Measurements from ENCODE around the gene MYO16.

The MYO16 gene

GRCh38 chr13:109113427-109113826, 484.0 kb downstream of the MYO16 start:
- Histone ChIP-seq H3K36me3 (ENCODE audit: control insufficient read depth in 2 of 2, insufficient read depth in 2 of 2, low read length in 2 of 2) (no peaks in the 10 kb centered on the region), H3K9ac (ENCODE audit: low read depth in 1 of 2, low read length in 2 of 2) (no peak overlapping the region), H3K27me3 (ENCODE audit: control insufficient read depth in 2 of 2, insufficient read depth in 2 of 2, low read length in 2 of 2) (no peaks in the 10 kb centered on the region), H3K4me3 (ENCODE audit: low read length in 2 of 2) (no peak overlapping the region), H3K4me1 (ENCODE audit: control insufficient read depth in 2 of 2, insufficient read depth in 2 of 2, low read length in 2 of 2) (no peaks in the 10 kb centered on the region), H3K9me3 (ENCODE audit: control insufficient read depth in 2 of 2, low read length in 2 of 2) (no peaks in the 10 kb centered on the region), H3K27ac (ENCODE audit: low read depth in 2 of 2, low read length in 2 of 2) (no peak overlapping the region)

DNA sequence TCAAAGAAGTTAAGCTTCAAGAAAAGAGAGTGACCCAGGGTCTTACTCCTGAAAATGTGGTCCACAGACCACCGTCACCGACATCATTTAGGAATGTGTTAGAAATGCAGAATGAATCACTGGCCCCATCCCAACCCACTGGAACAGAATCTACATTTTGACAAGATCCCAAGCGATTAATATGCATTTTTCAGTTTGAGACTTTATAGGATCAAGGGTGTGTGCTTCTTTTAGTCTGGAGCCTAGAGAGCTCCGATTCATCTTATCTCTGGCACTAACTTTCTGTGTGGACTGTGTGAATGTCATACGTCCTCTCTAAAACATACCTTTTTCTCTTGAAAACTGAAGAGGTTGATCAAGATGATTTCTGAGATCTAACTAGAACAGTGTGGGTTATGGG, 484.8 kb downstream of the MYO16 start:
- H3K4me1 ChIP-seq (ENCODE audit: control insufficient read depth in 2 of 2, insufficient read depth in 2 of 2, low read length in 2 of 2): no peaks in the 10 kb centered on the region
- H3K27me3 ChIP-seq (ENCODE audit: control insufficient read depth in 2 of 2, insufficient read depth in 2 of 2, low read length in 2 of 2): no peaks in the 10 kb centered on the region
- no peaks in the 10 kb centered on the region for H3K36me3 ChIP-seq (ENCODE audit: control insufficient read depth in 2 of 2, insufficient read depth in 2 of 2, low read length in 2 of 2)
- H3K27ac ChIP-seq (ENCODE audit: low read depth in 2 of 2, low read length in 2 of 2): no peak overlapping the region
- no peaks in the 10 kb centered on the region for H3K9me3 ChIP-seq (ENCODE audit: control insufficient read depth in 2 of 2, low read length in 2 of 2)
- H3K4me3 ChIP-seq (ENCODE audit: low read length in 2 of 2): no peak overlapping the region
- no peak overlapping the region for H3K9ac ChIP-seq (ENCODE audit: low read depth in 1 of 2, low read length in 2 of 2)

- H3K4me3 ChIP-seq (ENCODE audit: low read length in 2 of 2): no peak overlapping the region
- H3K27ac ChIP-seq (ENCODE audit: low read depth in 2 of 2, low read length in 2 of 2): no peak overlapping the region
- H3K4me1 ChIP-seq (ENCODE audit: control insufficient read depth in 2 of 2, insufficient read depth in 2 of 2, low read length in 2 of 2): no peaks in the 10 kb centered on the region
- no peaks in the 10 kb centered on the region for H3K36me3 ChIP-seq (ENCODE audit: control insufficient read depth in 2 of 2, insufficient read depth in 2 of 2, low read length in 2 of 2)
- no peaks in the 10 kb centered on the region for H3K27me3 ChIP-seq (ENCODE audit: control insufficient read depth in 2 of 2, insufficient read depth in 2 of 2, low read length in 2 of 2)
- H3K9me3 ChIP-seq (ENCODE audit: control insufficient read depth in 2 of 2, low read length in 2 of 2): no peaks in the 10 kb centered on the region
- no peak overlapping the region for H3K9ac ChIP-seq (ENCODE audit: low read depth in 1 of 2, low read length in 2 of 2)
Measured at GRCh38 chr13:109114991-109115390, 485.6 kb downstream of the MYO16 start.

- Histone ChIP-seq H3K27ac (ENCODE audit: low read depth in 2 of 2, low read length in 2 of 2) (no peak overlapping the region), H3K9ac (ENCODE audit: low read depth in 1 of 2, low read length in 2 of 2) (no peak overlapping the region), H3K4me1 (ENCODE audit: control insufficient read depth in 2 of 2, insufficient read depth in 2 of 2, low read length in 2 of 2) (no peaks in the 10 kb centered on the region), H3K36me3 (ENCODE audit: control insufficient read depth in 2 of 2, insufficient read depth in 2 of 2, low read length in 2 of 2) (no peaks in the 10 kb centered on the region), H3K27me3 (ENCODE audit: control insufficient read depth in 2 of 2, insufficient read depth in 2 of 2, low read length in 2 of 2) (no peaks in the 10 kb centered on the region), H3K4me3 (ENCODE audit: low read length in 2 of 2) (no peak overlapping the region), H3K9me3 (ENCODE audit: control insufficient read depth in 2 of 2, low read length in 2 of 2) (no peaks in the 10 kb centered on the region)
Measured at GRCh38 chr13:109118521-109118920, 489.1 kb downstream of the MYO16 start.

- H3K9ac ChIP-seq (ENCODE audit: low read depth in 1 of 2, low read length in 2 of 2): no peak overlapping the region
- no peak overlapping the region for H3K4me3 ChIP-seq (ENCODE audit: low read length in 2 of 2)
- H3K27me3 ChIP-seq (ENCODE audit: control insufficient read depth in 2 of 2, insufficient read depth in 2 of 2, low read length in 2 of 2): no peaks in the 10 kb centered on the region
- no peaks in the 10 kb centered on the region for H3K36me3 ChIP-seq (ENCODE audit: control insufficient read depth in 2 of 2, insufficient read depth in 2 of 2, low read length in 2 of 2)
- H3K4me1 ChIP-seq (ENCODE audit: control insufficient read depth in 2 of 2, insufficient read depth in 2 of 2, low read length in 2 of 2): no peaks in the 10 kb centered on the region
- no peak overlapping the region for H3K27ac ChIP-seq (ENCODE audit: low read depth in 2 of 2, low read length in 2 of 2)
- H3K9me3 ChIP-seq (ENCODE audit: control insufficient read depth in 2 of 2, low read length in 2 of 2): no peaks in the 10 kb centered on the region
Measured at GRCh38 chr13:109119896-109120295, 490.5 kb downstream of the MYO16 start.

- H3K4me3 ChIP-seq (ENCODE audit: low read length in 2 of 2): no peak overlapping the region
- H3K36me3 ChIP-seq (ENCODE audit: control insufficient read depth in 2 of 2, insufficient read depth in 2 of 2, low read length in 2 of 2): no peaks in the 10 kb centered on the region
Measured at GRCh38 chr13:109121826-109122225, 492.4 kb downstream of the MYO16 start.

GRCh38 chr13:109123971-109124370, 494.6 kb downstream of the MYO16 start:
- Histone ChIP-seq H3K9me3 (ENCODE audit: control insufficient read depth in 2 of 2, low read length in 2 of 2) (no peaks in the 10 kb centered on the region), H3K27me3 (ENCODE audit: control insufficient read depth in 2 of 2, insufficient read depth in 2 of 2, low read length in 2 of 2) (no peaks in the 10 kb centered on the region), H3K9ac (ENCODE audit: low read depth in 1 of 2, low read length in 2 of 2) (no peak overlapping the region), H3K4me1 (ENCODE audit: control insufficient read depth in 2 of 2, insufficient read depth in 2 of 2, low read length in 2 of 2) (no peaks in the 10 kb centered on the region), H3K36me3 (ENCODE audit: control insufficient read depth in 2 of 2, insufficient read depth in 2 of 2, low read length in 2 of 2) (no peaks in the 10 kb centered on the region), H3K4me3 (ENCODE audit: low read length in 2 of 2) (no peak overlapping the region), H3K27ac (ENCODE audit: low read depth in 2 of 2, low read length in 2 of 2) (no peak overlapping the region)

More at GRCh38 chr13:109121826-109122225, 492.4 kb downstream of the MYO16 start:
- Histone ChIP-seq H3K9me3 (ENCODE audit: control insufficient read depth in 2 of 2, low read length in 2 of 2) (no peaks in the 10 kb centered on the region), H3K9ac (ENCODE audit: low read depth in 1 of 2, low read length in 2 of 2) (no peak overlapping the region), H3K27me3 (ENCODE audit: control insufficient read depth in 2 of 2, insufficient read depth in 2 of 2, low read length in 2 of 2) (no peaks in the 10 kb centered on the region), H3K4me1 (ENCODE audit: control insufficient read depth in 2 of 2, insufficient read depth in 2 of 2, low read length in 2 of 2) (no peaks in the 10 kb centered on the region), H3K27ac (ENCODE audit: low read depth in 2 of 2, low read length in 2 of 2) (no peak overlapping the region)

DNA sequence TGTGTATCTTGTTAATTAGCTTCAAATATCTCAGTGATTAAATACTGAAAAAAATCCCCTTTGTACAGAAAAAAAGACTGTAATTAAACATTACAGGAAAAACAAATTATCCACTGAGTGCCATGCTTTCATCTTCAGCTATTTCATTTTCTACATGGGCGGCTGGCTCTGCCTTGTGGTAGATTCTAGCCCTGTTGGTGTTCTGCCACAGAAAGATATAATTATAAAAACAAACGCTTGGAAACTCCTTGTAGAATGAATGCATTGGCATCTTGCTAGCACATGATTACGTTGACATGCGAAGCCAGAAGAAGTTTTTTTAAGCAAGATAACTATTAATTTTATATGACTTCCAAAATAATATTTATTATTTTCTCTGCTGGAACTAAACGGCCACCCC, 496.8 kb downstream of the MYO16 start:
- H3K36me3 ChIP-seq (ENCODE audit: control insufficient read depth in 2 of 2, insufficient read depth in 2 of 2, low read length in 2 of 2): no peaks in the 10 kb centered on the region
- no peak overlapping the region for H3K27ac ChIP-seq (ENCODE audit: low read depth in 2 of 2, low read length in 2 of 2)
- no peak overlapping the region for H3K9ac ChIP-seq (ENCODE audit: low read depth in 1 of 2, low read length in 2 of 2)
- no peaks in the 10 kb centered on the region for H3K9me3 ChIP-seq (ENCODE audit: control insufficient read depth in 2 of 2, low read length in 2 of 2)
- no peaks in the 10 kb centered on the region for H3K4me1 ChIP-seq (ENCODE audit: control insufficient read depth in 2 of 2, insufficient read depth in 2 of 2, low read length in 2 of 2)
- no peaks in the 10 kb centered on the region for H3K27me3 ChIP-seq (ENCODE audit: control insufficient read depth in 2 of 2, insufficient read depth in 2 of 2, low read length in 2 of 2)
- no peak overlapping the region for H3K4me3 ChIP-seq (ENCODE audit: low read length in 2 of 2)

- Histone ChIP-seq H3K4me1 (ENCODE audit: control insufficient read depth in 2 of 2, insufficient read depth in 2 of 2, low read length in 2 of 2) (no peaks in the 10 kb centered on the region), H3K4me3 (ENCODE audit: low read length in 2 of 2) (no peak overlapping the region), H3K9ac (ENCODE audit: low read depth in 1 of 2, low read length in 2 of 2) (no peak overlapping the region), H3K36me3 (ENCODE audit: control insufficient read depth in 2 of 2, insufficient read depth in 2 of 2, low read length in 2 of 2) (no peaks in the 10 kb centered on the region), H3K27me3 (ENCODE audit: control insufficient read depth in 2 of 2, insufficient read depth in 2 of 2, low read length in 2 of 2) (no peaks in the 10 kb centered on the region), H3K27ac (ENCODE audit: low read depth in 2 of 2, low read length in 2 of 2) (no peak overlapping the region), H3K9me3 (ENCODE audit: control insufficient read depth in 2 of 2, low read length in 2 of 2) (no peaks in the 10 kb centered on the region)
Measured at GRCh38 chr13:109126891-109127641, 497.7 kb downstream of the MYO16 start.

DNA sequence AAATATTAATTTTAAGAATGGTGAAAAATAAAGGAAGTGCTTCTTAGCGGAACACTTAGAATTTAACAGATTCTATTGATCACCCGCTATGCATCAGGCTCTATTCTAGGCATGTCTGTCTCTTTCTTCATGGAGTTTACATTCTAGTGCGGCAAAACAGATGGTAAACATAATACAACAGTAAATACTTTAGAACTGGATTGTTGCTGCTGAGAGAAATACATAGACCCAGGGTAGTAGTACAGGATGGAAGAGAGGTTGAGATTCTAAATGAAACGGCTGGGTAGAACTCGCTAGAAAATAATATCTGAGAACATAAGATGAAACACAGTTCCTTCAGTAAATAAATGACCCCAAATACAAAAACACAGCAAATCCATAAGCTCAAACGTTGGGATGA, 498.7 kb downstream of the MYO16 start:
- Histone ChIP-seq H3K4me1 (ENCODE audit: control insufficient read depth in 2 of 2, insufficient read depth in 2 of 2, low read length in 2 of 2) (no peaks in the 10 kb centered on the region), H3K27me3 (ENCODE audit: control insufficient read depth in 2 of 2, insufficient read depth in 2 of 2, low read length in 2 of 2) (no peaks in the 10 kb centered on the region), H3K27ac (ENCODE audit: low read depth in 2 of 2, low read length in 2 of 2) (no peak overlapping the region), H3K4me3 (ENCODE audit: low read length in 2 of 2) (no peak overlapping the region), H3K9ac (ENCODE audit: low read depth in 1 of 2, low read length in 2 of 2) (no peak overlapping the region), H3K36me3 (ENCODE audit: control insufficient read depth in 2 of 2, insufficient read depth in 2 of 2, low read length in 2 of 2) (no peaks in the 10 kb centered on the region), H3K9me3 (ENCODE audit: control insufficient read depth in 2 of 2, low read length in 2 of 2) (no peaks in the 10 kb centered on the region)

Data from mucosa of rectum (tissue), 2 donors.